Loucy (cell line): ENCODE measurements around the gene GPR15.
A peak's percentile ranks its signal among the peaks of the same experiment; 100 is the strongest.

ENCODE experiments used
- H2AFZ ChIP-seq: fragments of 200-600 bp; sonication (generic); 2 replicates; pipeline ENCODE4 v1.6.0; 2016; ENCODE audit warnings: antibody characterized with exemption, mild to moderate bottlenecking, low read length, moderate library complexity
- H3F3A ChIP-seq: fragments of 200-600 bp; 2 replicates; pipeline ENCODE4 v1.6.0; 2016; ENCODE audit warnings: antibody characterized with exemption, low read depth, mild to moderate bottlenecking
- H3K27me3 ChIP-seq: fragments of 200-600 bp; sonication (generic); 2 replicates; pipeline ENCODE4 v1.6.1; 2014; ENCODE audit warnings: low read length, mild to moderate bottlenecking; ENCODE audit not compliant: insufficient read depth, poor library complexity, severe bottlenecking
- H3K36me3 ChIP-seq: fragments of 200-600 bp; sonication (generic); 2 replicates; pipeline ENCODE4 v1.6.1; 2016; ENCODE audit warnings: low read length; ENCODE audit not compliant: insufficient read depth
- H3K4me1 ChIP-seq: fragments of 200-600 bp; sonication (generic); 2 replicates; pipeline ENCODE4 v1.5.1; 2014; ENCODE audit warnings: low read length, mild to moderate bottlenecking; ENCODE audit not compliant: insufficient read depth, poor library complexity, severe bottlenecking
- H3K4me2 ChIP-seq: fragments of 200-600 bp; sonication (generic); 2 replicates; pipeline ENCODE4 v1.6.0; 2014; ENCODE audit warnings: antibody characterized with exemption, low read length, low read depth, mild to moderate bottlenecking; ENCODE audit not compliant: poor library complexity, severe bottlenecking
- H3K4me3 ChIP-seq: fragments of 200-600 bp; sonication (generic); 2 replicates; pipeline ENCODE4 v1.5.1; 2014; ENCODE audit warnings: low read length, mild to moderate bottlenecking, mixed read lengths; ENCODE audit not compliant: poor library complexity, severe bottlenecking
- H3K79me2 ChIP-seq: fragments of 200-600 bp; sonication (generic); 2 replicates; pipeline ENCODE4 v1.6.1; 2014; ENCODE audit warnings: low read length; ENCODE audit not compliant: insufficient read depth
- H3K9ac ChIP-seq: fragments of 200-600 bp; sonication (generic); 2 replicates; pipeline ENCODE4 v1.6.0; 2014; ENCODE audit warnings: mild to moderate bottlenecking, low read depth, low read length, moderate library complexity; ENCODE audit not compliant: poor library complexity, severe bottlenecking
- H3K9me2 ChIP-seq: fragments of 200-600 bp; sonication (generic); replicated peaks from 2 replicates; pipeline ENCODE4 v1.6.1; 2016; ENCODE audit warnings: low read depth, low read length, mixed read lengths
- H3K9me3 ChIP-seq: fragments of 200-600 bp; sonication (generic); 2 replicates; pipeline ENCODE4 v1.6.1; 2014; ENCODE audit warnings: mild to moderate bottlenecking, antibody characterized with exemption, low read length, low read depth; ENCODE audit not compliant: insufficient read depth
- H4K20me1 ChIP-seq: fragments of 200-600 bp; sonication (generic); 2 replicates; pipeline ENCODE4 v1.6.0; 2014; ENCODE audit warnings: antibody characterized with exemption, low read length, mild to moderate bottlenecking; ENCODE audit not compliant: insufficient read depth, poor library complexity, severe bottlenecking
- EZH2phosphoT487 ChIP-seq: fragments of 200-600 bp; IDR thresholded peaks from 2 replicates; pipeline ENCODE4 v1.6.1; 2018; ENCODE audit warnings: antibody characterized with exemption, mild to moderate bottlenecking, moderate library complexity, borderline replicate concordance
- TF ChIP-seq, protein P1 (sequence below): fragments of 200-600 bp; sonication (generic); conservative IDR thresholded peaks from 2 replicates; pipeline ENCODE4 v1.5.1; 2014; ENCODE audit warnings: mild to moderate bottlenecking, antibody characterized with exemption, low read length

GPR15 gene

DNA sequence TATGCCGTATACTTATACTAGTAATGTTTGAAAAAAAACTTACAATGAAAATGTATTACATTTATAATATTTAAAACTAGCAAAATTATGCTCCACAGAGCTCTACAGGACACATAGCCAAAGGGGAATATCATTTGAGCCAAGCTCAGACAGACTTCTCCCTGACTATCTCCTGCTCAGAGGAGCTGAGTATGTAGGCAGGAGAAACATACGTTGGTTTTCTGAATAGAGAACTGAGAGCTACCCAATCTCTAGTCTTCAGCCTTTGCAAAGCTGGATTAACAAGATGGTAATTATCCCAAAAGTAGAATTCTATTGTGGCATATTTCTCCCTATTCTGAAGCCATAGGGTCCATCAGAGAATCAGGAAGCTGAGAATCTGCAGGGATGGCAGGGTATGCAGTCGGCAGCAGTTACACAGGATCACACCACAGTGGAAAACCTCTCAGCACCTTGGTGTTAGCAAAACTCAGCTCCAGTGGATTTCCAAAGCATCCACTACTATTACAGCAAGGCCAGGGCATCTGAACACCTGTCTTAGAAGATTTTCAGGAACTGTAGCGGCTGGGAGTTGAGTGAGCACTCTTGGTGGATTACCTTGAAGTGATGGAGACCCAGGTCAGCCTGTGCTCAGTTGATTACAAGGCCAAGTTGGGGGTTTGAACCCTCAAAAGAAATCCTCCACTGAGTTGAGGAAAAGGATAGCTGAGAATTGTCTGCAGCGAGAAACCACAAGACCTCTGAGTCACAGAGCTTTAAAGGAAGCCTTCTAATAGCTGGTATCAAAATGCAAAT lies 30.1 kb downstream of the GPR15 start:
- no peaks in the 10 kb centered on the region for H3F3A ChIP-seq
- H3K4me1 ChIP-seq: peaks cover 43% of the 10 kb centered on the region
- peak overlapping the region; percentile 31 for H3K4me2 ChIP-seq

DNA sequence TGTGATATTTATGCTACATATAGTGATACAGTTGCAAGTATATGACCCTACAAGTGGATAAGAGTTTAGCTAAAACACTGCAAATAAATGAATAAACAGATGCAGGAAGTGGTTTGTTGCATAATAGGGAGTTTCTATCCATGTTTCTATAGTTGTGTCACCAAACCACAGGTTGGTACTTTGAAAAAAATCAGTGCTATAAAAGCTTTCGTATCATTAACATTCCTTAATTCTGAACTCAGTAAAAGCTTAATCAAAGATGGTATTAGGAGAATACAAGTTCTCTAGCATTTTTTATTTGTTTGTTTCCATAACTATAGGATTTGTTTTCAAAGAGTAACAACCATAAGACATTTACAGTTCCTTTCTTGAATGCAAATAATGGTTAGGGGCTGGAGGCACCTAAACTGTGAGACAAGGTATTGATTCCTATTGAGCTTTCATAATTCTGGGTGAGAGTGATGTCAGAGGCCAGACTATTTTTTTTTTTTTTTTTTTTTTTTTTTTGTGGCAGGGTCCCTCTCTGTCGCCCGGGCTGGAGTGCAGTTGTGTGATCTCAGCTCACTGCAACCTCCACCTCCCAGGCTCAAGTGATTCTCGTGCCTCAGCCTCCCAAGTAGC lies 32.0 kb downstream of the GPR15 start:
- no peaks in the 10 kb centered on the region for H4K20me1 ChIP-seq
- peak overlapping the region; percentile 37 for H3K4me2 ChIP-seq
- no peaks in the 10 kb centered on the region for H3K9me3 ChIP-seq
- no peaks in the 10 kb centered on the region for H3K36me3 ChIP-seq
- no peak for TF ChIP-seq EZH2phosphoT487
- TF ChIP-seq, protein P1, sequence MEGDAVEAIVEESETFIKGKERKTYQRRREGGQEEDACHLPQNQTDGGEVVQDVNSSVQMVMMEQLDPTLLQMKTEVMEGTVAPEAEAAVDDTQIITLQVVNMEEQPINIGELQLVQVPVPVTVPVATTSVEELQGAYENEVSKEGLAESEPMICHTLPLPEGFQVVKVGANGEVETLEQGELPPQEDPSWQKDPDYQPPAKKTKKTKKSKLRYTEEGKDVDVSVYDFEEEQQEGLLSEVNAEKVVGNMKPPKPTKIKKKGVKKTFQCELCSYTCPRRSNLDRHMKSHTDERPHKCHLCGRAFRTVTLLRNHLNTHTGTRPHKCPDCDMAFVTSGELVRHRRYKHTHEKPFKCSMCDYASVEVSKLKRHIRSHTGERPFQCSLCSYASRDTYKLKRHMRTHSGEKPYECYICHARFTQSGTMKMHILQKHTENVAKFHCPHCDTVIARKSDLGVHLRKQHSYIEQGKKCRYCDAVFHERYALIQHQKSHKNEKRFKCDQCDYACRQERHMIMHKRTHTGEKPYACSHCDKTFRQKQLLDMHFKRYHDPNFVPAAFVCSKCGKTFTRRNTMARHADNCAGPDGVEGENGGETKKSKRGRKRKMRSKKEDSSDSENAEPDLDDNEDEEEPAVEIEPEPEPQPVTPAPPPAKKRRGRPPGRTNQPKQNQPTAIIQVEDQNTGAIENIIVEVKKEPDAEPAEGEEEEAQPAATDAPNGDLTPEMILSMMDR: no peak
- H2AFZ ChIP-seq: no peak overlapping the region
- H3K27me3 ChIP-seq: no peaks in the 10 kb centered on the region
- no peaks in the 10 kb centered on the region for H3F3A ChIP-seq
- H3K9ac ChIP-seq: no peak overlapping the region
- no peaks in the 10 kb centered on the region for H3K9me2 ChIP-seq
- H3K4me3 ChIP-seq: no peak overlapping the region
- peaks cover 43% of the 10 kb centered on the region for H3K4me1 ChIP-seq
- no peaks in the 10 kb centered on the region for H3K79me2 ChIP-seq

More for the DNA sequence above, 30.1 kb downstream of the GPR15 start:
- no peaks in the 10 kb centered on the region for H3K9me2 ChIP-seq
- H3K9me3 ChIP-seq: no peaks in the 10 kb centered on the region
- no peaks in the 10 kb centered on the region for H3K36me3 ChIP-seq
- no peaks in the 10 kb centered on the region for H3K27me3 ChIP-seq
- TF ChIP-seq, protein P1: no peak
- TF ChIP-seq EZH2phosphoT487: no peak
- no peaks in the 10 kb centered on the region for H4K20me1 ChIP-seq
- H3K4me3 ChIP-seq: no peak overlapping the region
- H3K9ac ChIP-seq: no peak overlapping the region
- H3K79me2 ChIP-seq: no peaks in the 10 kb centered on the region
- no peak overlapping the region for H2AFZ ChIP-seq

DNA sequence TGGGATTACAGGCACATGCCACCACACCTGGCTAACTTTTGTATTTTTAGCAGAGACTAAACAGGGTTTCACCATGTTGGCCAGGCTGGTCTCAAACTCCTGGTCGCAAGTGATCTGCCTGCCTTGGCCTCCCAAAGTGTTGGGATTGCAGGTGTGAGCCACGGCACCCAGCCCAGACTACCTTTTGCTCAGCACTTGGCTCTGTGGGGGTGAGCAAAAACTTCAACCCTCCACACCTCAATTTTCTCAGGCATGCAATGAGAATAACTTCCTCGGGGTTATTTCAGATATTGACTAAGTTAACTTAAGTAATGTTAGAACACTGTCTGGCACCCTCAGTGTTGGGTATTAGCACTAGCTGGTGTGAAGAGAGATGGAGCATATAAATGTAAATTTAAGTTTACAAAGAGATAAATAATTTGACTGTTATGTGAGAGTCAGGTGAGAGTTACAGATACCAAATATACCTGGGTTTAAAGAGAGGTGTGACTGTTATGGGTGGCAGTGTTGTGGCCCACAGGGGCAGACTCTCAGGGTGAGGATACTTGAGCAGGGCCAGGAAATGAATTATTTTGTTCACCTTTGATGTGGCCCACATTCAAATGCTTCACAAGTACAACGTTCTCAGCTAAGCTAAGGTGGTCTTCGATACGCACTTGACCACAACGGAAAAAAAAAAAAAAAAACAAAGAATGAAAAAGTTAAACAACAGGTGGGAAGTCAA lies 32.7 kb downstream of the GPR15 start:
- H3K4me3 ChIP-seq: peak overlapping the region; percentile 41
- peak overlapping the region; percentile 37 for H3K4me2 ChIP-seq
- H3K4me1 ChIP-seq: peaks cover 43% of the 10 kb centered on the region
- no peak overlapping the region for H2AFZ ChIP-seq
- H3K9ac ChIP-seq: no peak overlapping the region
- H4K20me1 ChIP-seq: no peaks in the 10 kb centered on the region
- H3K36me3 ChIP-seq: no peaks in the 10 kb centered on the region
- H3K27me3 ChIP-seq: no peaks in the 10 kb centered on the region
- H3K9me2 ChIP-seq: no peaks in the 10 kb centered on the region
- H3K9me3 ChIP-seq: no peaks in the 10 kb centered on the region
- H3F3A ChIP-seq: no peaks in the 10 kb centered on the region
- TF ChIP-seq EZH2phosphoT487: no peak
- TF ChIP-seq, protein P1: no peak
- no peaks in the 10 kb centered on the region for H3K79me2 ChIP-seq
